DND-41 (cell line): ENCODE results near the gene SYT1.

Experiments used
- ATAC-seq: fragments of 200-7000 bp; cut with Tn5 transposase; 3 replicates; pipeline ENCODE4 v1.9.1; 2021; ENCODE audit warnings: low read depth; ENCODE audit not compliant: insufficient read depth
- DNase-seq: peaks from one replicate; pipeline ENCODE4 v3.0.0-alpha.2; 2020
- H2AFZ ChIP-seq: 2 replicates; pipeline ENCODE4 v1.6.0; 2012; ENCODE audit warnings: low read depth, low read length
- H3K27ac ChIP-seq: 2 replicates; pipeline ENCODE4 v1.5.1; 2012; ENCODE audit warnings: low read length, inconsistent platforms
- H3K27me3 ChIP-seq: fragments of 200-600 bp; sonication (generic); 2 replicates; pipeline ENCODE4 v1.6.0; 2012; ENCODE audit warnings: low read length, mild to moderate bottlenecking, inconsistent platforms; ENCODE audit not compliant: insufficient read depth, poor library complexity
- H3K36me3 ChIP-seq: 2 replicates; pipeline ENCODE4 v1.5.1; 2012; ENCODE audit warnings: low read length, inconsistent platforms; ENCODE audit not compliant: insufficient read depth
- H3K4me1 ChIP-seq: 2 replicates; pipeline ENCODE4 v1.5.1; 2012; ENCODE audit warnings: mild to moderate bottlenecking, low read length; ENCODE audit not compliant: insufficient read depth
- H3K4me2 ChIP-seq: 2 replicates; pipeline ENCODE4 v1.6.0; 2012; ENCODE audit warnings: mild to moderate bottlenecking, moderate library complexity, low read length, inconsistent platforms; ENCODE audit not compliant: insufficient read depth
- H3K4me3 ChIP-seq, 2 experiments: fragments of 200-600 bp in 1 of 2; shearing (Covaris generic) in 1 of 2; 2 replicates each; pipeline ENCODE4 v1.5.1; 2012 to 2016; ENCODE audit warnings: inconsistent platforms in 2 of 2, low read length in 2 of 2, mild to moderate bottlenecking in 2 of 2, low read depth in 1 of 2, moderate library complexity in 1 of 2
- H3K79me2 ChIP-seq: 2 replicates; pipeline ENCODE4 v1.6.0; 2012; ENCODE audit warnings: low read length, inconsistent platforms; ENCODE audit not compliant: insufficient read depth
- H3K9ac ChIP-seq: 2 replicates; pipeline ENCODE4 v1.6.0; 2012; ENCODE audit warnings: low read depth, mild to moderate bottlenecking, inconsistent platforms, low read length, moderate library complexity
- H3K9me3 ChIP-seq: 2 replicates; pipeline ENCODE4 v1.5.1; 2012; ENCODE audit warnings: low read length, moderate library complexity, mild to moderate bottlenecking, inconsistent platforms; ENCODE audit not compliant: insufficient read depth, severe bottlenecking
- H4K20me1 ChIP-seq: 2 replicates; pipeline ENCODE4 v1.6.0; 2012; ENCODE audit warnings: low read length; ENCODE audit not compliant: insufficient read depth
- CTCF ChIP-seq: IDR thresholded peaks from 2 replicates; pipeline ENCODE4 v1.5.1; 2012; ENCODE audit warnings: borderline replicate concordance, low read length, moderate library complexity, mild to moderate bottlenecking; ENCODE audit not compliant: poor library complexity, severe bottlenecking; ENCODE audit errors: extremely low read depth
- EZH2 ChIP-seq: IDR thresholded peaks from 3 replicates; pipeline ENCODE4 v1.6.1; 2012; ENCODE audit warnings: borderline replicate concordance, low read depth, mild to moderate bottlenecking, moderate library complexity, low read length, inconsistent platforms; ENCODE audit not compliant: severe bottlenecking

SYT1 gene

GRCh38 chr12:79141776-79142175 lies 277.2 kb downstream of the SYT1 start:
- Histone ChIP-seq H3K9me3 (no peaks in the 10 kb centered on the region), H3K27ac (no peak overlapping the region), H3K27me3 (no peaks in the 10 kb centered on the region), H3K4me3 (no peak overlapping the region), H3K36me3 (no peaks in the 10 kb centered on the region), H3K9ac (no peak overlapping the region), H4K20me1 (no peaks in the 10 kb centered on the region), H2AFZ (no peak overlapping the region), H3K4me1 (no peaks in the 10 kb centered on the region), H3K4me2 (no peak overlapping the region), H3K79me2 (no peaks in the 10 kb centered on the region)
- TF ChIP-seq CTCF (no peak), EZH2 (no peak)
- DNase-seq (no peak), ATAC-seq (no peak)

GRCh38 chr12:79143803-79144202 lies 279.2 kb downstream of the SYT1 start:
- ATAC-seq (no peak), DNase-seq (no peak)
- Histone ChIP-seq H3K9ac (no peak overlapping the region), H3K27ac (no peak overlapping the region), H3K4me3 (no peak overlapping the region), H3K36me3 (no peaks in the 10 kb centered on the region), H3K4me2 (no peak overlapping the region), H2AFZ (no peak overlapping the region), H4K20me1 (no peaks in the 10 kb centered on the region), H3K9me3 (no peaks in the 10 kb centered on the region), H3K4me1 (no peaks in the 10 kb centered on the region), H3K79me2 (no peaks in the 10 kb centered on the region), H3K27me3 (no peaks in the 10 kb centered on the region)
- TF ChIP-seq EZH2 (no peak), CTCF (no peak)

GRCh38 chr12:79151956-79152355 lies 287.4 kb downstream of the SYT1 start:
- no peak for TF ChIP-seq EZH2
- no peak for TF ChIP-seq CTCF
- Histone ChIP-seq H3K4me1 (no peaks in the 10 kb centered on the region), H3K79me2 (no peaks in the 10 kb centered on the region), H3K4me3 (no peak overlapping the region), H2AFZ (no peak overlapping the region), H3K27me3 (no peaks in the 10 kb centered on the region), H3K27ac (no peak overlapping the region), H4K20me1 (no peaks in the 10 kb centered on the region), H3K36me3 (no peaks in the 10 kb centered on the region), H3K4me2 (no peak overlapping the region), H3K9me3 (no peaks in the 10 kb centered on the region), H3K9ac (no peak overlapping the region)
- DNase-seq (no peak), ATAC-seq (no peak)

- Histone ChIP-seq H3K4me2 (no peak overlapping the region), H3K4me1 (no peaks in the 10 kb centered on the region), H3K27me3 (no peaks in the 10 kb centered on the region), H3K79me2 (no peaks in the 10 kb centered on the region), H3K9ac (no peak overlapping the region), H3K9me3 (no peaks in the 10 kb centered on the region), H3K4me3 (no peak overlapping the region), H3K36me3 (no peaks in the 10 kb centered on the region), H2AFZ (no peak overlapping the region), H4K20me1 (no peaks in the 10 kb centered on the region), H3K27ac (no peak overlapping the region)
- ATAC-seq (no peak), DNase-seq (no peak)
- TF ChIP-seq CTCF (no peak), EZH2 (no peak)
Observed at GRCh38 chr12:79155683-79156082, 291.1 kb downstream of the SYT1 start.
